WTC11 (cell line): ENCODE results near the gene TAS2R46.
A peak's percentile ranks its signal among the peaks of the same experiment; 100 is the strongest.

Experiments
- CREB1 ChIP-seq: sonication (generic); formaldehyde crosslinking; IDR thresholded peaks from 2 replicates; pipeline ENCODE4 v1.8.0; 2023; ENCODE audit warnings: mild to moderate bottlenecking, missing genetic modification reagents
- CTCF ChIP-seq: fragments of 200-600 bp; IDR thresholded peaks from 2 replicates; pipeline ENCODE4 v1.8.0; 2022; ENCODE audit warnings: antibody characterized with exemption
- MAX ChIP-seq: sonication (generic); formaldehyde crosslinking; IDR thresholded peaks from 2 replicates; pipeline ENCODE4 v1.8.0; 2022; ENCODE audit warnings: mild to moderate bottlenecking, missing genetic modification reagents
- NFYB ChIP-seq: sonication (generic); formaldehyde crosslinking; conservative IDR thresholded peaks from 2 replicates; pipeline ENCODE4 v1.8.0; 2022; ENCODE audit warnings: low read depth, missing genetic modification reagents
- SMAD3 ChIP-seq: sonication (generic); formaldehyde crosslinking; IDR thresholded peaks from 2 replicates; pipeline ENCODE4 v1.8.0; 2022; ENCODE audit warnings: missing genetic modification reagents, mild to moderate bottlenecking, borderline replicate concordance
- TEAD1 ChIP-seq: sonication (generic); formaldehyde crosslinking; IDR thresholded peaks from 2 replicates; pipeline ENCODE4 v1.8.0; 2022; ENCODE audit warnings: mild to moderate bottlenecking, missing genetic modification reagents
- ZNF423 ChIP-seq: fragments of 250-450 bp; sonication (Bioruptor Pico); IDR thresholded peaks from 2 replicates; pipeline ENCODE4 v2.1.2; 2022; ENCODE audit warnings: mild to moderate bottlenecking, moderate library complexity

GRCh38 chr12:11026118-11026517, 36.0 kb downstream of the TAS2R46 start:
- TF ChIP-seq CTCF = peak; percentile 45; the same call in 1 of the 2 replicates
- no peak for TF ChIP-seq NFYB (CRISPR knock-in tag)
- TF ChIP-seq MAX (CRISPR knock-in tag) = no peak
- no peak for TF ChIP-seq ZNF423 (CRISPR knock-in tag)
- no peak for TF ChIP-seq SMAD3 (CRISPR knock-in tag)
- no peak for TF ChIP-seq TEAD1 (CRISPR knock-in tag)
- no peak for TF ChIP-seq CREB1 (CRISPR knock-in tag)
